ENCODE results near the gene LACRT. TPM values are rescaled to one million over a fixed set of nuclear protein-coding genes. Genes with fewer than 3 reads are reported as not detected.

The LACRT gene
- total and polyA plus RNA-seq, 3 experiments from 2014 or later: not detected

DNA sequence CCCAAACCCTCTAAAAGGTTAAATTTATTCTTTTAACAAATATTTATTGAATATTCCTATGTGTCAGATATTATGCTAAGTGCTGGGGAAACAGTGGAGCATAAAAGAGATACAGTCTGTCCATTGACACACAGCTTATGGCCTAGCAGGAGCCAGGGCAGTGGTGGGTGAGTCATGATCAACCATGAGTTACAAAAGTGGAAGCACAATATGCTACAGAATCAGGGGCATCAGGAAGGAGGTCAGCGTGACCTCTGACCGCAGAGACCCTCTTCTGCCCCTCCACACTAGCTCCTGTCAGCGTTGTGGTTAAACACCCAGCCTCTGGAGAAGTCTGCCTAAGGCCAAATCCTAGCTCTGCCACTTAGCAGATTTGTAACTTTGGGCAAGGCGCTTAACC lies 41.6 kb downstream of the LACRT start:
- ChIA-PET CTCF (interaction anchor here (1.6 to 4.4 kb wide), 2 partner anchors 14 to 15 kb away, joined by 4 to 26 read pairs; no protein-coding TSS in a partner anchor), POLR2A (no interaction called here)
- no peaks in the 10 kb centered on the region for H3K36me3 ChIP-seq (ENCODE audit: insufficient read depth, low read length)
- Mint-ChIP-seq H3K27ac (no peak overlapping the region), H3K36me3 (peaks cover 0 to 7% (median 0%) of the 10 kb centered on the region in 3 donors), H3K27me3 (peaks cover 39 to 55% of the 10 kb centered on the region in 2 donors), H3K4me3 (no peak overlapping the region), H3K4me1 (peaks cover 9 to 10% (median 9%) of the 10 kb centered on the region in 3 donors), H3K9me3 (peaks cover 0 to 2% (median 0%) of the 10 kb centered on the region in 5 donors)
- no peak for DNase-seq
- no peak overlapping the region for H3K27ac ChIP-seq (ENCODE audit: low read depth, low read length)
- H3K4me1 ChIP-seq (ENCODE audit: insufficient read depth, low read length): peaks cover 8% of the 10 kb centered on the region
- no peaks in the 10 kb centered on the region for H3K9me3 ChIP-seq (ENCODE audit: low read length)
- no peak overlapping the region for H3K4me3 ChIP-seq (ENCODE audit: low read length)
- H3K27me3 ChIP-seq (ENCODE audit: insufficient read depth, low read length, poor library complexity, severe bottlenecking): peaks cover 18% of the 10 kb centered on the region

DNA sequence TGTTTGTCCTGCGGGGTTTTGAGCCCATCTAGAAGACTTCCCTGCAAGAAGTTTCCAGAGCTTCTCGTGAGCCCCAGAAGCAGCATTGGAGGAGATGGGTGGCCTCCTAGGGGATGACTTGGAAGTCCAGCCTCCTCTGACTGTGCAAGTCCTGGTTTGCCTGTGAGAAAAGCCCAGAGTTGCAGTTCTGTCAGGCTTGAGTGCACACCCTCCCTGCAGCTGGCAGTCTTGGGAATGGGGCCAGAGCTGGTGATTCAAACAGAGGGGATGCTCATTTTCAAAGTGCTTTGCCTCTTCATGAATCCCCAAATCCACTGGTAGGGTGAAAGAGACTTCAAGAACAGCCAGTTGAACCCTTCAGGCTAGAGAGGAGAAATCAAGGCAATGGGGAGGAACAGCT lies 42.4 kb downstream of the LACRT start:
- Histone ChIP-seq H3K4me3 (ENCODE audit: low read length) (no peak overlapping the region), H3K27ac (ENCODE audit: low read depth, low read length) (no peak overlapping the region), H3K36me3 (ENCODE audit: insufficient read depth, low read length) (no peaks in the 10 kb centered on the region), H3K27me3 (ENCODE audit: insufficient read depth, low read length, poor library complexity, severe bottlenecking) (peaks cover 24% of the 10 kb centered on the region), H3K9me3 (ENCODE audit: low read length) (no peaks in the 10 kb centered on the region), H3K4me1 (ENCODE audit: insufficient read depth, low read length) (peaks cover 8% of the 10 kb centered on the region)
- Mint-ChIP-seq H3K9me3 (peaks cover 0 to 2% (median 0%) of the 10 kb centered on the region in 5 donors), H3K4me1 (peaks cover 9 to 10% (median 9%) of the 10 kb centered on the region in 3 donors), H3K27me3 (peaks cover 43 to 59% of the 10 kb centered on the region in 2 donors), H3K4me3 (no peak overlapping the region), H3K27ac (no peak overlapping the region), H3K36me3 (peaks cover 0 to 7% (median 0%) of the 10 kb centered on the region in 3 donors)
- no peak for DNase-seq
- ChIA-PET CTCF (interaction anchor here (1.6 to 4.4 kb wide), 2 partner anchors 13 to 16 kb away, joined by 4 to 26 read pairs; no protein-coding TSS in a partner anchor), POLR2A (no interaction called here)

DNA sequence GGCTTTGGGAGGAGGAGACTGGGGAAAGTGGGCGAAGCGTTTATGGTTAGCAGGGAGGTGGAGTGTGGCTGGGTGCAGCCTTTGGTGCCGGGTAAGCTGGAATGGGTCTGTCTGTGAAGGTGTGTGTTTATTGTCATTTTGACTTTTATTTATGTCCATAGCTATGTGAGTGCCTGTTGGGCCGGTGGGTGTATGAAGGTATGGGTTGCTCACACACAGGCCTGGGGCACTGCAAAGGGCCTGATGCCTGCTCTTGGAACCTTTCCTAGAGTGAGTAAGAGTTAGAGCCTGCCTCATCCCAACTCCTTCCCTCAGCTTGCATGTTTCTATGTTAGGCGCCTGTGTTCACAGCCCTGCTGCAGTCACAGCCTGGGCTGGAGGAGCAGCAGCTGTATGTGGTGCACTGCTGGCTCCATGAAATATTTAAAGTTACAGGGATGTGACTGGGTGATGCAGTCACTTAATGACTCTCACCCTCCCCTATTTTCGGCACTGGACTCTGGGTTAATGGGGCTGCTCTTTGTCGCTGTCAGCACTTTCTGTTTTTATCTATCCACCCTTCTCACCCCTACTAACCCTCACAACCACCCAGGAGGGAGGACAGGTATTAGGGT lies 43.6 kb downstream of the LACRT start:
- Histone ChIP-seq H3K36me3 (ENCODE audit: insufficient read depth, low read length) (no peaks in the 10 kb centered on the region), H3K27me3 (ENCODE audit: insufficient read depth, low read length, poor library complexity, severe bottlenecking) (peaks cover 35% of the 10 kb centered on the region), H3K4me1 (ENCODE audit: insufficient read depth, low read length) (peaks cover 4% of the 10 kb centered on the region), H3K4me3 (ENCODE audit: low read length) (no peak overlapping the region), H3K27ac (ENCODE audit: low read depth, low read length) (no peak overlapping the region), H3K9me3 (ENCODE audit: low read length) (no peaks in the 10 kb centered on the region)
- peak overlapping the region in 1 of 7 donors; percentile 20 for H3K4me3 Mint-ChIP-seq
- POLR2A ChIA-PET: no interaction called here
- CTCF ChIA-PET: interaction anchor here (0.7 to 4.4 kb wide), 2 partner anchors 12 to 13 kb away, joined by 3 to 26 read pairs; no protein-coding TSS in a partner anchor
- H3K36me3 Mint-ChIP-seq: peaks cover 0 to 7% (median 0%) of the 10 kb centered on the region in 3 donors
- H3K27ac Mint-ChIP-seq: peak overlapping the region in 1 of 8 donors; percentile 51
- H3K4me1 Mint-ChIP-seq: peaks cover 9 to 10% (median 9%) of the 10 kb centered on the region in 3 donors
- no peak for DNase-seq
- H3K9me3 Mint-ChIP-seq: peaks cover 0 to 2% (median 0%) of the 10 kb centered on the region in 5 donors
- peaks cover 43 to 61% of the 10 kb centered on the region in 2 donors for H3K27me3 Mint-ChIP-seq

- Histone ChIP-seq H3K4me3 (ENCODE audit: low read length) (no peak overlapping the region), H3K27ac (ENCODE audit: low read depth, low read length) (no peak overlapping the region), H3K4me1 (ENCODE audit: insufficient read depth, low read length) (peaks cover 4% of the 10 kb centered on the region), H3K36me3 (ENCODE audit: insufficient read depth, low read length) (no peaks in the 10 kb centered on the region), H3K9me3 (ENCODE audit: low read length) (no peaks in the 10 kb centered on the region), H3K27me3 (ENCODE audit: insufficient read depth, low read length, poor library complexity, severe bottlenecking) (peaks cover 38% of the 10 kb centered on the region)
- ChIA-PET POLR2A (no interaction called here), CTCF (no interaction called here)
- peaks cover 9 to 10% (median 9%) of the 10 kb centered on the region in 3 donors for H3K4me1 Mint-ChIP-seq
- H3K27ac Mint-ChIP-seq: no peak overlapping the region
- DNase-seq: no peak
- peaks cover 0 to 7% (median 0%) of the 10 kb centered on the region in 3 donors for H3K36me3 Mint-ChIP-seq
- peaks cover 44 to 71% of the 10 kb centered on the region in 2 donors for H3K27me3 Mint-ChIP-seq
- no peak overlapping the region for H3K4me3 Mint-ChIP-seq
- peaks cover 0 to 2% (median 0%) of the 10 kb centered on the region in 5 donors for H3K9me3 Mint-ChIP-seq
Measured at GRCh38 chr12:54589964-54590363, 44.7 kb downstream of the LACRT start.

DNA sequence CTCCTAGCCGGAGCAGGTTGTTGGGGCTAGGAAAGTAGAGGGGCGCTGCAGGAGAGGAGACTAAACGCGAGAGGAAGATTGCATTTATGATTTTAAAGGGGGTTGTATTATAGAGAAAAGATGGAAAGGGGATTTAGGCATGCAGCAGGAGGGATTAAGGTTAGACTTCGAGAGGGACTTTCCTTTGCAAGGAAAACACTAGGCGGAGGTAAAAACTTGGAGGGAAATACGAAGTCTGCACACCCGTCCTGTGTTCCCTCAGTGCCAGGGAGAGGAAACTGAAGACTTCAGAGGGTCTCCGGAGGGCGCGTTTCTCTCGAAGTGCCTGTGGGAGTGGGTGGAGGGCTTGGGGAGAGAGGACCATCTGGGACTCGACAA lies 45.8 kb downstream of the LACRT start:
- H3K4me1 ChIP-seq (ENCODE audit: insufficient read depth, low read length): peaks cover 4% of the 10 kb centered on the region
- peaks cover 9 to 10% (median 9%) of the 10 kb centered on the region in 3 donors for H3K4me1 Mint-ChIP-seq
- H3K36me3 Mint-ChIP-seq: peaks cover 0 to 7% (median 0%) of the 10 kb centered on the region in 3 donors
- no peak for DNase-seq
- no peak overlapping the region for H3K27ac Mint-ChIP-seq
- POLR2A ChIA-PET: no interaction called here
- H3K4me3 ChIP-seq (ENCODE audit: low read length): no peak overlapping the region
- H3K27ac ChIP-seq (ENCODE audit: low read depth, low read length): no peak overlapping the region
- peaks cover 44% of the 10 kb centered on the region for H3K27me3 ChIP-seq (ENCODE audit: insufficient read depth, low read length, poor library complexity, severe bottlenecking)
- H3K9me3 Mint-ChIP-seq: peaks cover 0 to 2% (median 0%) of the 10 kb centered on the region in 5 donors
- no peaks in the 10 kb centered on the region for H3K9me3 ChIP-seq (ENCODE audit: low read length)
- peak overlapping the region in 6 of 7 donors; percentile 24 to 85 (median 62) for H3K4me3 Mint-ChIP-seq
- H3K27me3 Mint-ChIP-seq: peaks cover 41 to 78% of the 10 kb centered on the region in 2 donors
- CTCF ChIA-PET: no interaction called here
- no peaks in the 10 kb centered on the region for H3K36me3 ChIP-seq (ENCODE audit: insufficient read depth, low read length)

- Mint-ChIP-seq H3K4me3 (peak within 1 kb of the TSS in 6 of 7 donors; percentile 24 to 85 (median 62)), H3K27me3 (peaks cover 41 to 79% of the 10 kb centered on the region in 2 donors), H3K4me1 (peaks cover 9 to 10% (median 9%) of the 10 kb centered on the region in 3 donors), H3K36me3 (peaks cover 0 to 7% (median 0%) of the 10 kb centered on the region in 3 donors), H3K9me3 (peaks cover 0 to 2% (median 0%) of the 10 kb centered on the region in 5 donors), H3K27ac (peak within 1 kb of the TSS in 1 of 8 donors; percentile 20)
- ChIA-PET POLR2A (no interaction called here), CTCF (interaction anchor here (2.1 kb wide), 1 partner anchor 8 kb away, joined by 10 read pairs; no protein-coding TSS in a partner anchor)
- H3K4me3 ChIP-seq (ENCODE audit: low read length): no peak within 1 kb of the TSS
- no peaks in the 10 kb centered on the region for H3K9me3 ChIP-seq (ENCODE audit: low read length)
- H3K4me1 ChIP-seq (ENCODE audit: insufficient read depth, low read length): peaks cover 4% of the 10 kb centered on the region
- H3K27ac ChIP-seq (ENCODE audit: low read depth, low read length): no peak within 1 kb of the TSS
- H3K27me3 ChIP-seq (ENCODE audit: insufficient read depth, low read length, poor library complexity, severe bottlenecking): peaks cover 44% of the 10 kb centered on the region
- H3K36me3 ChIP-seq (ENCODE audit: insufficient read depth, low read length): no peaks in the 10 kb centered on the region
- no peak for DNase-seq
Measured at GRCh38 chr12:54588110-54588889, 46.4 kb downstream of the LACRT start, which contains the start of gene PPP1R1A. PPP1R1A (minus strand) TSS chr12:54588659; CDS start chr12:54588488, 171 bp downstream.

DNA sequence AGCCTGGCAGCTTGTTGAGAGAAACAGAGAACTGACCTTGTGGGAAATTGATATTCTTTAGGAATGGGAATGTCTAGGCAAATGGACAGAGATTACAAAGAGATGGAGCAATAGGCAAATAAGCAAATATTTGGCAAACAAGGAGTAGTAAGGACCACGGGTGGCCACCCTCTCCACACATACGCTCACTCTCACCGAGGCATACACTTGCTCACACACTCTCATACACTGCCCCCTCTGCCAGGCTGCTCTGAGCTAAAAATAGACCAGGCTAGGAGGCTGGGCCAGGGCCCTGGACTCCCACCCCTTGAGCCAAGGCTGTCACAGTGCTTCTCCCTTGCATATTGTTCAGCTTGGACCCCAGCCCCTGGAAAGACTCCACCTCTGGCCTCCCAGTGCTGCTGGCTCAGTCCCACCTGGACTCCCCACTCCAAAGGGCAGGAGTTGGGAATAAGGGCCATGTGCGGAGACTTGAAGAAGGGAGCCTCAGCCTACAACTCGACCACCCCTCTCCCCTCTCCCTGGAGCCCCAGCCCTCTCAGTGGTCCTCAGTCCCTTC lies 47.3 kb downstream of the LACRT start:
- H3K27me3 ChIP-seq (ENCODE audit: insufficient read depth, low read length, poor library complexity, severe bottlenecking): peaks cover 44% of the 10 kb centered on the region
- H3K4me1 ChIP-seq (ENCODE audit: insufficient read depth, low read length): peaks cover 4% of the 10 kb centered on the region
- Mint-ChIP-seq H3K27me3 (peaks cover 41 to 80% of the 10 kb centered on the region in 2 donors), H3K4me3 (peak overlapping the region in 2 of 7 donors; percentile 1 to 52), H3K27ac (no peak overlapping the region), H3K9me3 (peaks cover 0 to 2% (median 0%) of the 10 kb centered on the region in 5 donors), H3K36me3 (peaks cover 0 to 7% (median 0%) of the 10 kb centered on the region in 3 donors), H3K4me1 (peaks cover 9 to 10% (median 9%) of the 10 kb centered on the region in 3 donors)
- H3K4me3 ChIP-seq (ENCODE audit: low read length): no peak overlapping the region
- H3K9me3 ChIP-seq (ENCODE audit: low read length): no peaks in the 10 kb centered on the region
- DNase-seq: no peak
- CTCF ChIA-PET: interaction anchor here (1.3 to 2.1 kb wide), 2 partner anchors 9 to 11 kb away, joined by 3 to 10 read pairs; no protein-coding TSS in a partner anchor
- POLR2A ChIA-PET: no interaction called here
- no peaks in the 10 kb centered on the region for H3K36me3 ChIP-seq (ENCODE audit: insufficient read depth, low read length)
- no peak overlapping the region for H3K27ac ChIP-seq (ENCODE audit: low read depth, low read length)

Data from CD8-positive, alpha-beta memory T cell (primary cell).